GM19193 (cell line): Measurements from ENCODE around the gene SYAP1.

Experiments
- POLR2A ChIP-seq: IDR thresholded peaks from 4 replicates; pipeline ENCODE4 v1.6.1; 2011; ENCODE audit not compliant: insufficient read depth, insufficient read length; ENCODE audit errors: extremely low read depth

The SYAP1 gene

DNA sequence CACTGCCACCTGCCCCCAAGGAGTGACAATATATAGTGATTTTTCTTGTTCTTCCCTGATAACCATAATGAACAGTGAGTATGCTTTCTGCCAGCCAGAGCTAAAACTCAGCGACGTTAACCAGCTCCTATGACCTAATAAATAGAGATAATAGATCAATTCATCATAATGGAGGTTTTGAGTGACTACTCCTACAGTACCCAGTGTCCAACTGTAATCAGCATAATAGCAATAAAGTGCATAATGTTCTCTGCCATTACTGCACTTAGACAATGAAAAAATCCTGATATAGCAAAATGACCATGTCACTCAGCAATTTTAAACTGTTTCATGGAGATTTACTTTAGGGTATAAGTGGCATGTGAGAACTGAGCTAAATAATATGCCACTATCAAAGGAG is 46.2 kb downstream of the SYAP1 start:
- no peak for TF ChIP-seq POLR2A

DNA sequence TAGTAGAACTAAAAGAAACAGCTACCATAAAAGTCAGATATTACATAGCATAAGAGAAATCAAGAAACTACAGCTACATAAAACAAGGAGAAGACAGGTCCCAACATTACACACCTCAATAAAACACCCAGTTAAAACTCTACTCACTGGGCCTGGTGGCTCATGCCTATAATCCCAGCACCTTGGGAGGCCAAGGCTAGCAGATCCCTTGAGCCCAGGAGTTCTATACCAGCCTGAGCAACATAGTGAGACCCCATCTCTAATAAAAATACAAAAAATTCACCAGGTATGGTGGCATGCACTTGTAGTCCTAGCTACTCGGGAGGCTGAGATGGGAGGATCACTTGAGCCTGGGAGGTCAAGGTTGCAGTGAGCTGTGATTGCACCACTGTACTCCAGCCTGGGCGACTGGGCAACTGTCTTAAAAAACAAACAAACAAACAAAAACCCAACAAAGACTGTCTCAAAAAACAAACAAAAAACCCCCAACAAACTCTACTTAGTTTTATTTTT is 51.6 kb downstream of the SYAP1 start:
- TF ChIP-seq POLR2A = no peak

DNA sequence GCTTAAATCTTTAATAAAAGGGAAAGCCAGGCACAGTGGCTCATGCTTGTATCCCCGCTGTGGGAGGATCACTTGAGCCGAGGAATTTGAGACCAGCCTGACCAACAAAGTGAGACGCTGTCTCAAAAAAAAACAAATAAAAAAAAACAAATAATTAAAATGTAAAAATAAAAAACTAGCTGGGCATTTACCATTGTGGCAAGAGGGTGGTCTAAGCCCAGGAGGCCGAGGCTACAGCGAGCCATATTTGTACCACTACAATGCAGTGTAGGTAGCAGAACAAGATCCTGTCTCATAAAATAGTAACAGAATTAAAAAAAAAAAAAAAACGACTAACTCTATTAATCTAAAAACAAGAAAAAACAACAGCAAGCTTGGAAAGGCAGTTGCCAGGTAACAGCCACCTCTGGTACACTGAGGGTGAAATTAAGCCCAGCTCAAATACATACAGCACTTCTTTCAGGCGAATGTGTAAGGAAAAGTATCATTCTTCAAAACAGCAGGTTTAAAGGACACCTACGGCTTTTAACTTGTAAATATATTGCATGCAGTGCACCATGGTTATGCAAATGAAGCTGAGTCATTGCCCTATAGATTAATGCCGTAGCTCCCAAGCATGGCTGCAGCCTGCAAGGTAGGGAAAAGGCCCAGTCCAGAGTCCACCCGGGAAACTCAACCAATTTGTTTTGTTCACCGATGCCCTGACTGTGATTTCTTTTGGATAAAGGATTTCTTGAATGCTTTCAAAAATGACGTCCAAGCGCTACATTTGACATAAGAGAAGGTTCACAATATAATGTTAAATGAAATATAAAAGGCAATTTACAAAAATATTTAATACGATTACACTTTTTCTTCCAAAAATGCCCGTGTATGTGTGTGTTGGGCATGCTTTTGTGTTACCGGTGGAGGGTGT is 52.3 kb downstream of the SYAP1 start:
- no peak for TF ChIP-seq POLR2A

DNA sequence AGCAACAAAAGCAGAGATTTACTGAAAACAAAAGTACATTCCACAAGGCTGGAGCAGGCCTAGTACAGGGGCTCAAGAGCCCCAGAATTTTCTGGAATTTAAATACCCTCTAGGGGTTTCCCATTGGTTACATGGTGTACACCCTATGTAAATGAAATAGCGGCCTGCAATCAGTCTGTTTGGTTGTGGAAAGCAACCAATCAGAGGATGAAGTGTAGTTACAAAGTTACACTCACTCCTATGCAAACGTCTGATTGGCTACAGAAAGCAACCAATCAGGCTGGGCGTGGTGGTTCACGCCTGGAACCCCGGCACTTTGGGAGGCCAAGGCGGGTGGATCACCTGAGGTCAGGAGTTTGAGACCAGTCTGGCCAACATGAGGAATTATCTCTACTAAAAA is 53.0 kb downstream of the SYAP1 start:
- TF ChIP-seq POLR2A = no peak

DNA sequence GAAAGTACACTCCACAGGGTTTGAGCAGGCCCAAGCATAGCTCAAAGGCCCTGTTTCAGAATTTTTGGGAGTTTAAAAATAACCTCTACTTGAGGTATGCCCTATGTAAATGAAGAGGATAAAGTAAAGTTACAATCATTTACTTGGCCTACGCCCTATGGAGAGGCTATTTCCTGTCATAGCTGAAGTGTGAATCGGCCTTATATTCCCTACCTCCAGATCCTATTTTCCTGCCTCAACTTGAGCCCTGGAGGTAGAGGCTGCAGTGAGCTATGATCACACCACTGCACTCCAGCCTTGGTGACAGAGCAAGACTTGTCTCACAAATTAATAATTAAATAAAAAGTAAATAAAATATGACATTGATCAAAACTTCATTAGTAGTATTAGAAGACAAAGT is 55.3 kb downstream of the SYAP1 start:
- TF ChIP-seq POLR2A = no peak

DNA sequence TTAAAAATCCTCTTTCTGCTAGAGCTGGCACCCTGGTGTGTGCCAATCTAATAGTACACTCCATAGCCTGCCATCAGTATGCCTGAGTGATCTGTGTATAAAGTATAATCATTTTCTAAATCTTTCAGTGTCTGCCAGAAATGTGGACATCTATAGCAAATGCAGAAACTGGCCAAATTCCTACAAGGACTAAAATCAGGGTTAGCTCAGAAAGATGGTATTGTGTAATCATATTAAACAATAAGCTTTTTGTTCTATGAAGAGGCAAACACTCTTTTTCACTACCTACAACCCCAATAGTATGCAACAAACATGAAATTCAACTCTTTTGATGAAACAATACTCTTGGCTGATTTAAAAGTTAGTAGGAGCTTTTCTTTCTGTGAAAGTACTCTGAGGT is 59.1 kb downstream of the SYAP1 start:
- no peak for TF ChIP-seq POLR2A

DNA sequence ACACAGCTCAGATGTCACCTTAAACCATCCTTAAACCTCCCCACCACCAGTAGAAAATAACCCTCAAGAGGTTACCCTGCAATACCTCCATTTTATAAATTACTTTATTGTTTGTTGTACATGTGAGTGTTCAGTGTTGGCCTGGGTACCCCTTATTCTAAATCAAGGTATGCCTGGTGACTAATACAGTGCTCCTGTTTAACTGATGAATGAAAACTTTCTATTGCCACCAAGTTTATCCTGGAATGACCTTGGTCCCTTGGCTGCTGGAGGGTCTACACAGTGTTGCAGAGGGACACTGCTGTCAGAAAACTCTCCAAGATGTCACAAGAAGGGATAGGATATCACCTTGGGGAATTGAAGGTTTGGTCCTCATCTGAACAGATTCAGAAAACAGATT is 59.6 kb downstream of the SYAP1 start:
- TF ChIP-seq POLR2A = no peak

DNA sequence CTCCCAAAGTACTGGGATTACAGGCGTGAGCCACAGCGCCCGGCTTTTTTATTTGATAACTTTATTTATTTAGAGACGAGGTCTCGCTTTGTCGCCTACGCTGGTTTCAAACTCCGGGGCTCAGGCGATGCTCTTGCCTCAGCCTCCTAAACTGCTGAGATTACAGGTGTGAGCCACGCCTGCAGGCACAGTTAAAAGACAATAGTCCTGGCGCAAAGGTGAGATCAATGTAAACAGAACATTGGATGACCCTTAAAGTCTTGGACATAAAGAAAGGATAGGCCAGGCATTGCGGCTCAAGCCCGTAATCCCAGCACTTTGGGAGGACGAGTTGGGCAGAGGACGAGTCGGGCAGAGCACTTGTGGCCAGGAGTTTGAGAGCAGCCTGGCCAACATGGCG is 64.0 kb downstream of the SYAP1 start:
- no peak for TF ChIP-seq POLR2A

DNA sequence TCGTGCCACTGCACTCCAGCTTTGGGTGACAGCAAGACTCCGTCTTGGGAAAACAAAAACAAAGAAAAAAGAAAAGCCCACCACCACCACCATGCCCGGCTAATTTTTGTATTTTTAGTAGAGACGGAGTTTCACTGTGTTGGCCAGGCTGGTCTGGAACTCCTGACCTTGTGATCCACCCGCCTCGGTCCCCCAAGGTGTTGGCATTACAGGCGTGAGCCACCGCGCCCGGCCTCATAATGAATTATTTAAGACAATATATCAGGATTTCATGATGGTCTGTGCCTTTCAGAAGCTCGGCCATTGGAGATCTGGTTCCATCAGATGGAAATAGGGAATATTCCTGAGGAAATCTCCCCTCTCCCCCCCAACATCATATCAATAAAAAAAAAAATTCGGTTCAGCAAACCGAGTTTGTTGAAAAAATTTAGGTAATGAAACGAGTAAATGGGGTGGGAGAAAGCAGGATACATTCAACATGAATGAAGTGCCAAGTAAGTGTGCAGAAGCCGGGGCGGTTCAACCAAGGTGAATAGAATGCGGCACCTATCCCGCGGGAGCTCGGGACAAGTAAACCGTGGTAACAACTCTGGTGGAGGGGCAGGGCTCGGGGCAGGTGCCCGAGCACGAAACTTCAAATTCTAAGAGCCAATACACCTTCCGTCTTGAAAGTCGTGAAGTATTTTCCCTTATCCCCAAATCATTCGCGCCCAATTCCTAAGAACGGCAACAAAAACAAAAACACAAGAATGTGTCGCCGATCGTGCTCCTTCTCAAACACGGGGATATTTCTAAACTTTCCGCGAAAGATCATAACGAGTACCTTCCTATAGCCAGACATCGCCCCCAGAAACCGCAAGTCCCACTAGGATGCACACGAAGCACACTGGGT is 66.1 kb downstream of the SYAP1 start:
- no peak for TF ChIP-seq POLR2A

DNA sequence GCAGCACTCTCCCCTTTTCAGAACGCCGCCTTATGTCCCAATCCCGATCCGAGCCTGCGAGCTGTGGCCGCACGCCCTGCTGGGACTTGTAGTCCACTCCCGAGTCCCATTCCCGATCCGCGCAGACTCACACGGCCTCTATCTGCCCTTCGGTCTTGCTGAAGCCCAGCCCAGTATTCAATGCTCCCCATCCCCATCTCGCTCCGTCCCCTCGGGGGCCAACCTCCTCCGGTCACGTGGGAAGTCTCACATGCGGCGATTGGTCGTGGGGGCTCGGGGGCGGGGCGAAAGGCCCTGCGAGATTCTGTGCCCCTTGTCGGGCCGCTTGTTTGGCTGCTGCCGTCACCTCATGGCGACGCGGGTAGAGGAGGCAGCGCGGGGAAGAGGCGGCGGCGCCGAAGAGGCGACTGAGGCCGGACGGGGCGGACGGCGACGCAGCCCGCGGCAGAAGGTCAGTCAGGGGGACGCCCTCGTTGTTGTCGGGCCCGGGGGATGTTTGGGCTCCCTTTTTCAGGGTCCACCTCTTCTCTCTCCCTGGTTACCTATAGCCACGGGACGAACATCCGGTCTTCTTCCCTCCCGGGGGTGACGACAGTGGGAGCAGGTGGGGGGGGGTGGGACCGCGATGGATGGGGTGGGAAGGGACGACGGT is 66.9 kb downstream of the SYAP1 start, which contains the start of gene TXLNG:
TXLNG (plus strand) TSS at position 328 of the 652 bp plus-strand sequence; CDS start at position 350, 22 bp downstream.
- TF ChIP-seq POLR2A = peak; percentile 84

DNA sequence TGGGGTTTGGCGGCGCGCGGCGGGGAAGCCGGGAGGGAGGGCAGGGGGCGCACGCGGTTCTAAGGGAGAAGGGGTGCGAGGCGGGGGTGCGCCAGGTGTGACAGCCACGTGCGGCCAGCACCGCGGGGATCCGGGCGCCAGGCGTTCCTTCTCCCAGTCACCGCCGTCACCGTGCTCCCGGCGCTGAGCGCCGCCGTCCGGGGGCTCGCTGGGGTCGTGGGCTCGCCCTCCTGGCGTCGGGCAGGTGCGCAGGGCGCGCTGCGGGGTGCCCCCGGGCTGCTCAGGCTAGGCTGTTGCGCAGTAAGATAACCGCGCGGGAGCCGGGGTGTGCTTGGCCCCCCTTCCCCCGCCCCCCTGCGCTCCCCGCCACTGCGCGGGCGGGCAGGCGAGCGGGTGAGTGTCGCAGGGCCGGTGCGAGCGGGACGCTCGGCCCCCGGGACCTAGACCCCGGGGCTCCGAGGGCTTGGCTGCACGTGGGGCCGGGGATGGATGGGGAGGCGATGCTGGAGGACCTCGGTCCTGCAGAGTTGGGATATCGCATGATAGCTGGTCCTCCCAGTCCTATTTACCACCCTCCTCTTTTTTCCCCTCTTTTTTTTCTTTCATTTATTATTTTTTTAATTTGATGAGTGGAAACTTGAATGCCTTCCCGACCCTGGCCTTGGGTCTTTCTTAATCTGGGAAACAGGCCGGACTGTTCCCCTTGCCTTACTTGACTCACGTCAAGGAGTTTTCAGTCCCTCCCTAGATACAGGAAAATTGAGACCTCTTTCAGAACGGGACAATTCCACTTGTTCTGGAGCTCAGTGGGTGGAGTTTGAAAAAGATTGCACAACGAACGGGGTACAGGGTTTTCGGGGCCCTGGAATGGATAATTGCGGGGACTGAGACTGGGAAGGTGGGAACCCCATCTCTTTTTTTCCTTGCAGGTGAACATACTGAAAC is 67.7 kb downstream of the SYAP1 start:
- TF ChIP-seq POLR2A = no peak

DNA sequence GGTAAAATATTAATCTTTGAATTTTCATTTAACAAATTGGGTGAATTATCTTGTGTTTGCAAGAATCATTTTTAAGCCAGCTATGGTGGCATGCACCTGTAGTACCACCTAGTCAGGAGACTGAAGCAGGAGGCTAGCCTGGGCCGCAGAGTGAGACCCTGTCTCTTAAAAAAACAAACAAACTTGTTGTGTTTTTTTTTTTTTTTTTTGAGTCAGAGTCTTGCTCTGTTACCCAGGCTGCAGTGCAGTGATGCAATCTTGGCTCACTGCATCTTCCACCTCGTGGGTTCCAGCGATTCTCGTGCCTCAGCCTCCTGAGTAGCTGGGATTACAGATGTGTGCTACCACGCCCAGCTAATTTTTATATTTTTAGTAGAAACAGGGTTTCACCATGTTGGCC is 69.1 kb downstream of the SYAP1 start:
- TF ChIP-seq POLR2A = no peak

DNA sequence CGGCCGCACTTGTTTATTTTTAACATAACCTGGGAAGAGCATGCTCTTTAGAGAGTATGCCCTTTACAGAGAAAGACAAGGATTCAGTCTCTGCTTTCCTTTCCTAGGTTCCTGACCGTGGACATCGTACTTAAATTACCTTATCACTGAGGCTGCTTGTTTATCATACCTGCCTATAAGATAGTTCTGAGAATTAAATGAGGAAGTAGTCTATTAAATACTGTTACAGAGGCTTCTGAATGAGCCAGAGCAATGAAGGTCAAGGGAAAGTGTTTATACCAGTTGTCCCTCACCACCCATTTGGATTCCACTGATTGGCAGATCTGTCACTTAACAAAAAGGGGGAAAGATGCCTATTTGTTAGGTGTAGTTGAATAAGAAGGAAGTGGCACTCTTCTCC is 76.9 kb downstream of the SYAP1 start:
- no peak for TF ChIP-seq POLR2A

DNA sequence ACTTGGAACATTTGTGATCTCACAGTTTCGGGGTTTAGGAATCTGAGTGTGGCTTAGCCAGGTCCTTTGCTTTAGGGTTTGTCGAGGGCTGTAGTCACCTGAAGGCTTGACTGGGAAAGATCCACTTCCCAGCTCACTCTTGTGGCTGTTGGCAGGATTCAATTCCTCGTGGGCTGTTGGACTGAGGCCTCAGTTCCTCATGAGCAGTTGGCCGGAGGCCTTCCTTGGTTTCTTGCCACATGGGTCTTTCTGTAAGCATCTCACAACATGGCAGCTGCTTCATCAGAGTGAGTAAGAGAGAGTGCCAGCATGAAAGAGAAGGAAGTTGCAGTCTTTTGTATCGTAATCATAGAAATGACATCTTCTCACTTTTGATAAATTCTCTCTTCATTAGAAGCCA is 77.9 kb downstream of the SYAP1 start:
- no peak for TF ChIP-seq POLR2A
